Hematopoietic multipotent progenitor cell treated with erythropoietin and hydrocortisone succinate and interleukin-3 and kit ligand, for 4 days (in vitro differentiated cells): ENCODE data around the gene RAC2.
"Not testable (repeated sequence)": the region's sequence is repeated elsewhere in the genome, so short reads cannot be mapped to it uniquely, and the experiment has no call there.

Source experiments
- DNase-seq: peaks from one replicate; pipeline ENCODE4 v3.0.0-alpha.2; 2015

RAC2 gene

DNA sequence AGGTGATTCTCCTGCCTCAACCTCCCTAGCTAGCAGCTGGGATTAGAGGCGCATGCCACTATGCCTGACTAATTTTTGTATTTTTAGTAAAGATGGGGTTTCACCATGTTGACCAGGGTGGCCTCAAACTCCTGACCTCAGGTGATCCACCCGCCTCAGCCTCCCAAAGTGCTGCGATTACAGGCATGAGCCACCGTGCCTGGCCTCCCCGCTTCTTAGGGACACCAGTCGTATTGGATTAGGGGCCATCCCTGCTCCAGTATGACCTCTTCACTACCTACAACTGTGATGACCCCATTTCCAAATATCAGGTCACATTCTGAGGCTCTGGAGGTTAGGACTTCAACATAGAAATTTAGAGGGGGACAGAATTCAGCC is 42.6 kb downstream of the RAC2 start:
- DNase-seq: not testable (repeated sequence)

GRCh38 chr22:37199760-37200108 is 44.3 kb downstream of the RAC2 start:
- DNase-seq: peak; percentile 88

- peak; percentile 99 for DNase-seq
Measured at GRCh38 chr22:37199103-37199759, 44.8 kb downstream of the RAC2 start.

DNA sequence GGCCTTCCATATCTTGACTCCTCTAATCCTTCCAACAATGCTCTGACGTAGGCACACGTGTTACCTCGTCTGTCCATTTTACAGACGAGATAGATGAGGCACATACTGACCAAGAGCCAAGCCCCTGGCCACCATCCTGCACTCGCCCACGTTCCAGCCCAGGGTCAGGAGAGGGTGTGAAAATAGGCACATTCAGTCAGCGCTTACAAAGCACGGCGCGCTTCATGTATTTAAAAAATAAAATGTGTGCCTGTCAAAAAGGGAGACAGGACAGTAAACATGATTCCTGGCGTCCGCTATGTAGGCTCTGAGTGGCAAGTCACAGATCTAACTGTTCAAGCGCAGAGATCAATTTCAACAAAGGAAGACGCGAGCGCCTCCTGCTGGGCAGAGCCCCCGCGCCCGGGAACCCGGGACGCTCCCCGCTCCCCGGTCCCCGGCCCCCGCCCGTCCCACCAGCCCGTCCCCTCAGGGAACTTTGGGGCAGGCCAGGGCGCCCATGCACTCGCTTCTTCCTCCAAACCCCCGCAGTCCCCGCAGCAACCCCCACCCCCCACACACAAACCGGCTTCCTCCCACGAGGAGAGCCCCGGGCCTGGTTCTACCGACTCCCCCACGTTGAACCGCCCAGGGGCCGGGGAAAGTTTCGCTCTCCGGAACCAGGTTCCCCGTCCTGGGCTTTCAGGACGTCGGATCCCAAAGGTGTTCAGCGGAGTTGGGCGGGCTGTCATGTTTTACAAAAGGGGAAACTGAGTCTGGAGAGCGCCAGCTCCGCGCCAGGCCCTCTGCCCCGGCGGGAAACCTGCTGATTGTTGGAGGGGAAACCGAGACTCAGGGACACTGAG is 45.6 kb downstream of the RAC2 start:
- peak; percentile 91 for DNase-seq

DNA sequence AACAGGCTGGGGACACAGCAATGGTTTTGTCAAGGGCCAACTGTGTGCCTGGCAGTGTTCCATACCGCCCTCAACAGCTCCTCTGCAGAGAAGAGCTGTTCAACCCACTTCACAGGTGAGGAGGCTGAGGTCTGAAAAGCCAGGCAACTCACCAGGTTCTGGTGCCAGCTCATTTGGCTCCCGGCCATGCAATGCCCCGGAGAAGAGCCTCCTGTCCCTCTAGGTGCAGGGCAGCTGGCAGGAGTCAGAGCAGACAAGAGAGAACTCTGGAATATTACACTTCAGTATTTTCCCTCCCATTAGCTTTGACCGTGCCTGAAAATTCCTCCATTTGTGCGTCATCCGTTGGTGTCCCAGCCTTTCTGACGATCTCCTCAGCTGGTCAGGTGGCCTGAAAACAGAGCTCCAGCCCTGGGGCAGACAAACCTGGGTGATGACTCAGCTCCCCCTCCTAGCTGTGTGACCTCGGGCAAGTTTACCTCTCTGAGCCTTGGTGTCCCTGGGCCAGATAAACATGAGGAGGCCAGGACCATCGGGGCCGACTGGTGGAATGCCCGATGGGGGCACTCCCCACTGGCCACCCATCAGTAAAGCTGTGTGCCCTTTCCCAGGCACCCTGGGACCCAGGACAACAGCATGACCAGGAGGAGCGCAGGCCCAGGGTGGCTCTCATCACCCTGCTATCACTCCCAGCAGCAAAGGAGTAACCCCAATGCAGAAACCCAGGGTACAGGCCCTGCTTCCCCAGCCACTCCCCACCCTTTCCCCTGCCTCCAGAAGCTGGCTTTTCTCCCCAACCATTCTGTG is 46.4 kb downstream of the RAC2 start:
- DNase-seq: no peak

GRCh38 chr22:37196539-37197450 is 47.3 kb downstream of the RAC2 start:
- no peak for DNase-seq

DNA sequence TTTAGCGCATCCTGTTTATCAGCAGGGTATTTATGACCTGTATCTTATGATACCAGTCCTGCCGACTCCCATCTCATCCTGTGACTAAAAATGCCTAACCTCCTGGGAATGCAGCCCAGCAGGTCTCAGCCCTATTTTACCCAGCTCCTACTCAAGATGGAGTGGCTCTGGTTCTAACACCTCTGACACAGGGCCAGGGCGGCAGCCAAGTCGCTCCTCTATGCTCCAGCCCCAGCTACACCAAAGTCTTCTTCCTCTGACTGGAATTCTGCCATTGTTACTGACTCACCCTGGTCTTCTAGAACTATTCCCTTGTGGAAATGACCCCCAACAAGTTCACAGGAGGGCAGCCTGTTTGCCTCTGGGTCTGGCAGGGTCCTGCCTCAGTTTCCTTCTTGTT is 48.1 kb downstream of the RAC2 start:
- DNase-seq: no peak

GRCh38 chr22:37194750-37195149 is 49.3 kb downstream of the RAC2 start:
- DNase-seq: no peak

DNA sequence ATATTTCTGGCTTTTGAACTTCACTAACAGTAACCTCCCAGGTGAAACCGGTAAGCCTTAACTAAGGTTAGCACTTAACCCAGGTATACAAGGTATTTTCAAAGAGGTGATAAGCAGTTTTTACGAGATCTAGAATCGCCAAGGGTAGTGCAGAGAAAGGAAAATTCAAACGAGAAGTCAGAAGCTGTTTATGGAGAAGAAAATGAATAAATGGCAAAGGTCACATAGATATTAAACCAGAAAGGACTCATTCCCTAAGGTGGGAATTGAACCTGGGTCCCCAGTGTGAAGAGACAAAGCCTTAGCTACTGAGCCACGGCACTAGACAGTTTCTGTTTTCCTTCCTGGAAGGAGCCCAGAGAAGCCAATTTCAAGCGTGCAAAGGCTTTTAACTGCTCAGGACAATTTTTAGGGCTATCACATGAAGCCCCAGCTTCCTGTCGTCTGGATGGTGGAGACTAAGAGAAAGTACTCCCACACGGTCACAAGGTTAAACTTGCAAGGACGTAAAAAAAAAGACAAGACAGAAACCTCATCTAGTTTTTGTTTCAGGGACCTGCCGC is 50.4 kb downstream of the RAC2 start:
- DNase-seq: peak; percentile 77

- no peak for DNase-seq
Measured at GRCh38 chr22:37192741-37193140, 51.3 kb downstream of the RAC2 start.

- DNase-seq: no peak
Measured at GRCh38 chr22:37192204-37192603, 51.9 kb downstream of the RAC2 start.

- no peak for DNase-seq
Measured at GRCh38 chr22:37190262-37190780, 53.7 kb downstream of the RAC2 start.

- no peak for DNase-seq
Measured at GRCh38 chr22:37188901-37189466, 55.1 kb downstream of the RAC2 start.

DNA sequence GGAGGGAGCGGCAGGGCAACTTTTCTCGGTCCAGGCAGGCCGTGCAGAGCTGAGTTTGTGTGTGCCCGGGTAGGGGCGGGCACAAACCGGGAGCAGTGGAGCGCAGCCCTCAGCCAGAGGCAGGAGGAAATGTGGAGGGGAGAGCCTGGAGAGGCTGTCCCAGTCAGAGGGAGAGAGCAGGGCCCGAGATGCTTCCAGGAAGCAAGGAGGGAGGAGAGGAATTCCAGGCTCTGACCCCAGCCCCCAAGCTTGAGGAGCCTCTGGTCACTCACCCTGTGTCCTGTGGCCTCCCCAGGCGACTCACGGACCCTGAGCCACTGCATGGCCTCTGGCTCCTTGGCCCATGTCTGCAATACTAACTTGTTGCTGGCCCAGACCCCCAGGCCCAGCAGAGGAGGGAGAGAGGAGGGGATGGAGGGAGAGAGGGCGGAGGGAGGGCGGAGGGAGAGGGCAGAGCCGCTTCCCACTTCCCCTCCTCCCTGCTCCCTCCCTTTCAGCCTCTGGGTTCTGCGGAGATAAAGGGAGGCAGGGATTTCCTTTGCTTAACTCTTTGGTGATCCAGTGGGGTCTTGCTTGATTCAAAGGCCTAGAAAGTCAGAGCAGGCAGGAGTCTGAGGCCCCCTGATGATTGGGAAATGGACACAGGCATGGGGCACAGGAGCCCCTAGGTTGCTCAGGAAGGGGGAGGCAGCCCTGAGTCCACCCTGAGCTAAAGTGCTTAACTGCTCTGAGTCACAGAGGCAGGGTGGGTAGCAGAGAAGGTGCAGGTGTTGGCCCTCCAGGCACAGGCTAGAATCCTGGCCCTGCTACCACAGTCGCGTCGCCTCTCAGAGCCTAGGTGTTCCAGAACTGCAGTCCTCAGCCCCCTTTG is 55.9 kb downstream of the RAC2 start, which contains the start of gene C1QTNF6:
TSS of gene C1QTNF6 (minus strand) at position 357 of the 871 bp plus-strand sequence. CDS start at position 323, 34 bp downstream.
- peak; percentile 32 for DNase-seq

DNA sequence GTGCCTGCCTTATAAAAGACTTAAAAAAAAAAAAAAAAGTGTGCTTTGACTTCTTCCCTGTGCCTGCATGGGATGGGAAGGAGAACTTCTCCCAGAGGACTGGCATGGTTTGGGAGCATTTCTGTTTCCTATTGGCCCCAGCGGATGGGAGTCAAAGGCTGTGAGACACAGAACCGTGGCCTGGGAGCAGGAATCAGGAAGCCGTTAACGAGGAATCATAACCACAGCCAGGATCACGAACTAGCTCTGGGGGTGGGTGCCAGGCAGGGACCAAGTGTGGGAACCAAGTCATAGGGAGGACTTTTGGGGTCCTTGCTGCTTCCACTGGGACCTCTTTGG is 56.5 kb downstream of the RAC2 start:
- no peak for DNase-seq

DNA sequence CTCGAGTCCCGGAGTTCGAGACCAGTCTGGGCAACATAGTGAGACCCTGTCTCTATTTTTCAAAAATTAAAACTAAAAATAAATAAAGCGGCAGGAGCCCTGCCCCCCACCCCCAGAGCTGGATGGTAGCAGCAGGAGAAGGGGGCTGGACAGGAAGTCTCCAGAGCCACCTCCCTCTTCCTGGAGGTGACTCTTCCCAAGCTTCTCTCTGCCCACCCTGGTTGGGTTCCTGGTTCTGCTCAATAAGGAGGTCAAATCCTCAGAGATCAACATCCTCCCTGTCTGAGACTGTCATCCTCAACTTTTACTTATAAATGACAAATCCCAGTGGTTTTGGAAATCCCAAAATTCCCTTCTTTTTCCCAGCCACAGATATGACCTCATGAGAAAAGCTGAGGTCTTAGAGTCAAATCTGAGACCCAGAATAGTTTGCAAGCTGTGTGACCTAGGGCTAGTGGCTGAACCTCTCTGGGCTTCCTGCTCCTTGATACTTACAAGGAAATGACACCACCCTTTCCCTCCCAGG is 57.0 kb downstream of the RAC2 start:
- DNase-seq: no peak

DNA sequence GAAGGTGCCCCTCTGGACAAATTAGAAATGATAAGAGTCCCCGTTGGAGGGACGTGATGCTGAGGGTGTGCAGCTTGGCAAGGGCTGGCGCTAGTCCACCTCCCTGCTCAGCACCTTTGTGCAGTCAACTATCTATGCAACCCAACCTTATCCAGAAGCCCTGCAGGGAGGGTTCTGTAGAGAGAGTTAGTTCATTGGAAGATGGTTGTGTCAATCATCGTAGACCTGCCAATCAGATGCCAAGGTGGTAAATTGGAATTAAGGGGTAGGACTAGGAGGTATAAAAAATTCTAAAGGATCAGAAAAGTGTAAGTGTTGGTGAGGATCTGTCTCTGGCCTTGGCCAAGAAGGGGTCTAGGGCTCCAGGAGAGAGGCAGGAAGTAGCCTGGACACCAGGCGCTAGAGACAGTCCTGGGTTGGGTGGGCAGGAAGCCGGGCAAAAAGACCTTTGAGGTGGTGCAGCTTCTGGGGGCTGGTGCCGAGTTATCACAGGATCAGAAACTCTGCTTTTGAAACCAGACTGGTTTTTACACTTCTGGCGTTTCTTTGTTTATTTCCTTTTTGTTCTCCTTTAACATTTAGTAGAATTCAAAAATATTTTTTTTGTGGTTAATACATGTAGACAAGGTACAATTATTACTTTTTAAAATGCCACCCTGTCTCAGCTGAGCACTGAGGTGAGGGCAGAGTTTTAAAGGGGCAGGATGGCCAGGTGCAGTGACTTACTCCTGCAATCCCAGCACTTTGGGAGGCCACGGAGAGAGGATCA is 57.7 kb downstream of the RAC2 start:
- DNase-seq: peak; percentile 92

DNA sequence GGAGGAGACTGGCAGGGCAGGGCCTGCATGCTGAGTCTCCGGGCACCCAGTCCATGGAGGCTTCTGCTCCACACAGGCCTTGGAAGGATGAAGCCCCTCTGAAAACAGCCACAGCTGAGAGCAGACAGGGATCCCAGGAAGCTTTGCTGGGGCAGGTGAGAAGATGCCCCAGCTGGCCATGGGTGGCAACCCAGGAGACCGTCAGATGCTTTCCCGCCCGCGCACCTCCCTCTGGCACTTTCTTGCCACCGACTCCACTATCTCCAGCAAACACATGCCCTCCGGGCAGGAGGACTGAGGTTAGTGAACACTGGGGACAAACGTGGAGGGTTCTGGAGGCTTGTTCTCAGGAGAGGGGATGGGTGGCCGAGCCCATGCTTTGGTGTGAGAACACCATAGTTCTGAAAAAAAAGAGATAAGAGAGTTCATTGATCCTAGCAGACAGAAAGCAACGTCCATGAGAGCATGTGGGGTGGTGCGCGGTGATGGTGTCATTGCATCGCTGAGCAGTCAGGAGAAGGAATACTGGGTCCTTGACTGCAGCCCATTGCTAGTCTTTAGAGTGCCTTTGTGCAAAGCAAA is 58.3 kb downstream of the RAC2 start:
- peak; percentile 78 for DNase-seq
